Body of pancreas (tissue), 4 donors: ENCODE results near the gene LAIR1. TPM values are rescaled to one million over a fixed set of nuclear protein-coding genes. Genes with fewer than 3 reads are reported as not detected.

Experiments
- ATAC-seq: fragments of 150-250 bp; one replicate; pipeline ENCODE4 v1.9.1; 2016
- DNase-seq, 4 donors: peaks; one replicate each; pipeline ENCODE4 v3.0.0-alpha.2; 2019
- H3K27ac ChIP-seq, 4 donors: fragments of 200-600 bp; sonication (generic); 1 replicate in 3 of 4; 2 replicates in 1 of 4; pipeline versions ENCODE4 v1.5.1 to v1.6.1; 2016 to 2019; ENCODE audit warnings: mild to moderate bottlenecking in 1 of 4, mixed read lengths in 1 of 4, moderate library complexity in 1 of 4
- H3K27me3 ChIP-seq, 2 donors: fragments of 200-600 bp; sonication (generic); one replicate each; pipeline ENCODE4 v1.6.0; 2016; ENCODE audit warnings: mild to moderate bottlenecking in 1 of 2
- H3K36me3 ChIP-seq, 2 donors: fragments of 200-600 bp; sonication (generic); replicated peaks in 1 of 2; 2 replicates each; pipeline ENCODE4 v1.5.1; 2016; ENCODE audit warnings: low read depth in 2 of 2; ENCODE audit not compliant: insufficient read depth in 1 of 2
- H3K4me1 ChIP-seq: fragments of 200-600 bp; sonication (generic); one replicate; pipeline ENCODE4 v1.6.0; 2016
- H3K4me3 ChIP-seq, 2 donors: fragments of 200-600 bp; sonication (generic); 1 replicate in 1 of 2; 2 replicates in 1 of 2; pipeline ENCODE4 v1.5.1; 2016 to 2019
- H3K9me3 ChIP-seq, 3 donors: fragments of 200-600 bp; sonication (generic); 1 replicate in 2 of 3; 2 replicates in 1 of 3; pipeline ENCODE4 v1.5.1; 2016
- POLR2A ChIP-seq, 3 donors: fragments of 450-650 bp; IDR thresholded peaks; one replicate each; pipeline ENCODE4 v1.6.1; 2016; ENCODE audit warnings: antibody characterized with exemption in 3 of 3, mild to moderate bottlenecking in 2 of 3
- WGBS, 2 donors: methylation state at CpG; one replicate each; pipeline ENCODE4 v1.1.5; 2017; 5-methylcytosine and 5-hydroxymethylcytosine counted together
- intact Hi-C: fragments of 100-400 bp; cut with DNase I; formaldehyde crosslinking; loops from one replicate; pipeline ENCODE4 v1.15.1; 2023
- total RNA-seq, 2 donors: library from RNA; depleted of rRNA; stranded (reverse); fragments of >200 nt; gene quantifications; one replicate each; pipeline ENCODE4 v1.1.0, GENCODE V29; 2016
- TF ChIP-seq, protein P1 (sequence below), 7 experiments: fragments of 450-650 bp in 4 of 7; fragments of 200-600 bp in 3 of 7; sonication (generic) in 3 of 7; IDR thresholded peaks; one replicate each; pipeline ENCODE4 v1.5.1; 2016 to 2019; ENCODE audit warnings: antibody characterized with exemption in 7 of 7

The LAIR1 gene
- total RNA-seq, 2 donors from 2014 or later, result 2.9 to 35.6 TPM

- intact Hi-C loops, result no loop called here
- WGBS, 2 donors, result 77 to 82% methylated on average over 7 of the region's 7 CpGs
- Histone ChIP-seq H3K9me3 (no peaks in the 10 kb centered on the region), H3K4me3 (no peak overlapping the region), H3K4me1 (no peaks in the 10 kb centered on the region), H3K27ac (no peak overlapping the region), H3K27me3 (no peaks in the 10 kb centered on the region), H3K36me3 (no peaks in the 10 kb centered on the region)
- ATAC-seq, result no peak
- no peak for TF ChIP-seq POLR2A (IDR thresholded peaks at IDR 0.05)
- TF ChIP-seq, protein P1, sequence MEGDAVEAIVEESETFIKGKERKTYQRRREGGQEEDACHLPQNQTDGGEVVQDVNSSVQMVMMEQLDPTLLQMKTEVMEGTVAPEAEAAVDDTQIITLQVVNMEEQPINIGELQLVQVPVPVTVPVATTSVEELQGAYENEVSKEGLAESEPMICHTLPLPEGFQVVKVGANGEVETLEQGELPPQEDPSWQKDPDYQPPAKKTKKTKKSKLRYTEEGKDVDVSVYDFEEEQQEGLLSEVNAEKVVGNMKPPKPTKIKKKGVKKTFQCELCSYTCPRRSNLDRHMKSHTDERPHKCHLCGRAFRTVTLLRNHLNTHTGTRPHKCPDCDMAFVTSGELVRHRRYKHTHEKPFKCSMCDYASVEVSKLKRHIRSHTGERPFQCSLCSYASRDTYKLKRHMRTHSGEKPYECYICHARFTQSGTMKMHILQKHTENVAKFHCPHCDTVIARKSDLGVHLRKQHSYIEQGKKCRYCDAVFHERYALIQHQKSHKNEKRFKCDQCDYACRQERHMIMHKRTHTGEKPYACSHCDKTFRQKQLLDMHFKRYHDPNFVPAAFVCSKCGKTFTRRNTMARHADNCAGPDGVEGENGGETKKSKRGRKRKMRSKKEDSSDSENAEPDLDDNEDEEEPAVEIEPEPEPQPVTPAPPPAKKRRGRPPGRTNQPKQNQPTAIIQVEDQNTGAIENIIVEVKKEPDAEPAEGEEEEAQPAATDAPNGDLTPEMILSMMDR (IDR thresholded peaks at IDR 0.05), result no peak
- DNase-seq, result no peak
Measured at GRCh38 chr19:54407780-54408179, 43.0 kb upstream of the LAIR1 start.

GRCh38 chr19:54405628-54406027 is 40.9 kb upstream of the LAIR1 start:
- no peak overlapping the region for H3K4me3 ChIP-seq
- no peak for ATAC-seq
- no peak for DNase-seq
- H3K36me3 ChIP-seq, result no peaks in the 10 kb centered on the region
- no peaks in the 10 kb centered on the region for H3K4me1 ChIP-seq
- TF ChIP-seq, protein P1 (IDR thresholded peaks at IDR 0.05), result no peak
- no peak for TF ChIP-seq POLR2A (IDR thresholded peaks at IDR 0.05)
- intact Hi-C loops, result no loop called here
- no peak overlapping the region for H3K27ac ChIP-seq
- H3K9me3 ChIP-seq, result no peaks in the 10 kb centered on the region
- H3K27me3 ChIP-seq, result no peaks in the 10 kb centered on the region

- no peaks in the 10 kb centered on the region for H3K27me3 ChIP-seq
- H3K36me3 ChIP-seq, result no peaks in the 10 kb centered on the region
- WGBS, 2 donors, result 90 to 93% methylated on average over 8 of the region's 8 CpGs
- DNase-seq (no peak), ATAC-seq (no peak)
- H3K4me3 ChIP-seq, result no peak overlapping the region
- H3K4me1 ChIP-seq, result no peaks in the 10 kb centered on the region
- TF ChIP-seq POLR2A (IDR thresholded peaks at IDR 0.05), result no peak
- TF ChIP-seq, protein P1 (IDR thresholded peaks at IDR 0.05), result no peak
- H3K27ac ChIP-seq, result no peak overlapping the region
- no peaks in the 10 kb centered on the region for H3K9me3 ChIP-seq
- intact Hi-C loops, result no loop called here
Measured at GRCh38 chr19:54403054-54403453, 38.3 kb upstream of the LAIR1 start.

DNA sequence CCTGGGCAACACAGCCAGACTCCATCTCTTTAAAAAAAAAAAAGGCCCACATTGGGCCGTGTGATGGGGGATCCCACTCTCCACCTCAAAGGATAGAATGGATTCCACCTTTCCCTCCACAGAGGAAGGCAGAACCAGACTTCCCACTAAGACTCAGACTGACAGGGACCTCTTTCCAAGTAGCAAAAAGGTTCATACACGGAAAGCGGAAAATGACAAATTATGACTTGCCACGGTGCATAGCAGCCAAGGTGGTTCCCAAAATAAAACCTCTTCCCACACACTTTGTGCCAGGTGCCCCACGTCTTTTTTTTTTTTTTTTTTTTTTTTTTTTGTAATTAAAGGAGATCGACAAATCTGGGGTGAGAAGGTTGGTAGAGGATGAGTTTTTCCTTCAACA is 36.2 kb upstream of the LAIR1 start:
- no peak for ATAC-seq
- H3K27ac ChIP-seq, result no peak overlapping the region

DNA sequence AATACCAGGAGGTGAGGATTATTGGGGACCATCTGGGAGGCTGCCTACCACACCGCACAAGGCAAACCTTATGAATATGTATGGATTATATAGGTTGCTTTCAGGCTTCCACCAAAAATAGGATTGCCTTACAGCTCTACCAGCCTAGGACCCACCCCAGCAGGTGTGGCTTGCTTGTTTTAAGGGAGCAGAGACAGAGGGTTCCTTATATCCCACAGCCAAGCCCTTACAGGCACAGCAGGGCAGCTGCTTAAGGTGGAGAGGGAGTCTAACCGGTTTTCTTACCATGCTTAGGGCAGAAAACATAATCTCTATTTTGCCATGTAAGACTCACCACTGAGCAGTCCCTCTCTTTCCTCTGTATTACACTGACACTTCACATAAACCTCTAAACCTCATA is 34.5 kb upstream of the LAIR1 start:
- Histone ChIP-seq H3K27ac (no peak overlapping the region), H3K36me3 (no peaks in the 10 kb centered on the region), H3K4me3 (no peak overlapping the region), H3K4me1 (no peaks in the 10 kb centered on the region), H3K9me3 (no peaks in the 10 kb centered on the region), H3K27me3 (no peaks in the 10 kb centered on the region)
- no peak for DNase-seq
- TF ChIP-seq, protein P1 (IDR thresholded peaks at IDR 0.05), result no peak
- no peak for TF ChIP-seq POLR2A (IDR thresholded peaks at IDR 0.05)
- intact Hi-C loops, result no loop called here
- no peak for ATAC-seq
- WGBS, 2 donors, result 66 to 68% methylated on average over 2 of the region's 2 CpGs

More for the DNA sequence above, 36.2 kb upstream of the LAIR1 start:
- no peaks in the 10 kb centered on the region for H3K27me3 ChIP-seq
- intact Hi-C loops, result no loop called here
- TF ChIP-seq, protein P1 (IDR thresholded peaks at IDR 0.05), result no peak
- no peak for TF ChIP-seq POLR2A (IDR thresholded peaks at IDR 0.05)
- DNase-seq, result no peak
- no peaks in the 10 kb centered on the region for H3K36me3 ChIP-seq
- no peak overlapping the region for H3K4me3 ChIP-seq
- no peaks in the 10 kb centered on the region for H3K4me1 ChIP-seq
- H3K9me3 ChIP-seq, result no peaks in the 10 kb centered on the region
- WGBS, 2 donors, result 77 to 79% methylated on average over 6 of the region's 6 CpGs
